ENCODE data around the gene EPS8L1.
A peak's percentile ranks its signal among the peaks of the same experiment; 100 is the strongest.

The EPS8L1 gene

GRCh38 chr19:55071913-55072312 is 3.8 kb upstream of the EPS8L1 start:
- no peak for DNase-seq (ENCODE audit: low read depth)
- no peak for TF ChIP-seq CTCF (IDR thresholded peaks at IDR 0.05; ENCODE audit: insufficient read depth, low read depth, low read length, missing control alignments)
- H3K4me3 ChIP-seq (ENCODE audit: low read depth, low read length): no peak overlapping the region

GRCh38 chr19:55076321-55076720 is 652 bp downstream of the EPS8L1 start:
- DNase-seq (ENCODE audit: low read depth): no peak
- no peak for TF ChIP-seq CTCF (IDR thresholded peaks at IDR 0.05; ENCODE audit: insufficient read depth, low read depth, low read length, missing control alignments)
- no peak overlapping the region for H3K4me3 ChIP-seq (ENCODE audit: low read depth, low read length)

DNA sequence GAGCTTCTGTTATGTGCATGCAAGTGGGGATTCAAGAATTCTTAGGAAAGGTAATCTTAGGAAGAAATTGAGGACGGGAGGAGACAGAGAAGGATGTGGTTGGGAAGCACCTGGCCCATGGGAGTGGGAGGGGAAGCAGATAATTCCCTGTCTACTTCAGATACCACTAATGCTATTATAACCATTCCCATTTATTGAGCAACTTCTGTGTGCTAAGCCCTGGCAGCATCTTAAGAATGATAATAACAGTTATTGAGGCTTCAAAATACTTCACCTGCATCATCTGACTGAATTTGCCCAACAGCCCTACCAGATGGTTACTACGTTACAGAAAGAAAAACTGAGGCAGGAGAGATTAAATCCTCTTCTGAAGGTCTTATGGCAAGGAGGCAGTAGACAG is 1.4 kb downstream of the EPS8L1 start:
- TF ChIP-seq CTCF (IDR thresholded peaks at IDR 0.05; ENCODE audit: insufficient read depth, low read depth, low read length, missing control alignments): no peak
- DNase-seq (ENCODE audit: low read depth): no peak
- no peak overlapping the region for H3K4me3 ChIP-seq (ENCODE audit: low read depth, low read length)

GRCh38 chr19:55078996-55079395 is 3.3 kb downstream of the EPS8L1 start:
- TF ChIP-seq CTCF (IDR thresholded peaks at IDR 0.05; ENCODE audit: insufficient read depth, low read depth, low read length, missing control alignments): no peak
- DNase-seq (ENCODE audit: low read depth): no peak
- H3K4me3 ChIP-seq (ENCODE audit: low read depth, low read length): no peak overlapping the region

DNA sequence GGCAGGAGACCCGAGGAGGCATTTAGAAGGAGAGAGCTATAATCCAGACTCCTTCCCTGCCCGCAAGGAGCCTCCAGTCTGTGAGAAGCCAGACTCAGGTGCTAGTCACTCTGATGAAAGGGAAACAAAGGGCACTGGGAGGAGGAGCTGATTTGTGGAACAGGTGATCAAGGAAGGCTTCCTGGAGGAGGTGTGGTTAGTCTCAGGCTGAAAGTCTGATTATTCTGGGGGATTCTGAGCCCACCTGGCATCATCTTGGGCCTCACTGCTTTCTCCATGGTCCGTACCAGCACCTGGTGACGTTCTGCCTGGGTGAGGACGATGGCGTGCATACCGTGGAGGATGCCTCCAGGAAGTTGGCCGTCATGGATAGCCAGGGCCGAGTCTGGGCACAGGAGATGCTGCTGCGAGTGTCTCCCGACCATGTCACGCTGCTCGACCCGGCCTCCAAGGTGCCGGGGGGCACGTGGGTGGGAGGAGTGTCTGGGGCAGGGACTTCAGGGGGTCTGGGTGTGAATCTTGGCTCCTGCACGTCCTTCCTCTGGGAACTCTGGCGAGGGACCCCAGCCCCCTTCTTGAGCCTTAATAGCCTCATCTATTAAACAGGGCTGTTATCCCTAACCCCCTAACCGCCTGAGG is 3.9 kb downstream of the EPS8L1 start:
- no peak overlapping the region; the same call in 1 of the 2 replicates for H3K4me3 ChIP-seq (ENCODE audit: low read depth, low read length)
- TF ChIP-seq CTCF (IDR thresholded peaks at IDR 0.05; ENCODE audit: insufficient read depth, low read depth, low read length, missing control alignments): no peak
- DNase-seq (ENCODE audit: low read depth): no peak

DNA sequence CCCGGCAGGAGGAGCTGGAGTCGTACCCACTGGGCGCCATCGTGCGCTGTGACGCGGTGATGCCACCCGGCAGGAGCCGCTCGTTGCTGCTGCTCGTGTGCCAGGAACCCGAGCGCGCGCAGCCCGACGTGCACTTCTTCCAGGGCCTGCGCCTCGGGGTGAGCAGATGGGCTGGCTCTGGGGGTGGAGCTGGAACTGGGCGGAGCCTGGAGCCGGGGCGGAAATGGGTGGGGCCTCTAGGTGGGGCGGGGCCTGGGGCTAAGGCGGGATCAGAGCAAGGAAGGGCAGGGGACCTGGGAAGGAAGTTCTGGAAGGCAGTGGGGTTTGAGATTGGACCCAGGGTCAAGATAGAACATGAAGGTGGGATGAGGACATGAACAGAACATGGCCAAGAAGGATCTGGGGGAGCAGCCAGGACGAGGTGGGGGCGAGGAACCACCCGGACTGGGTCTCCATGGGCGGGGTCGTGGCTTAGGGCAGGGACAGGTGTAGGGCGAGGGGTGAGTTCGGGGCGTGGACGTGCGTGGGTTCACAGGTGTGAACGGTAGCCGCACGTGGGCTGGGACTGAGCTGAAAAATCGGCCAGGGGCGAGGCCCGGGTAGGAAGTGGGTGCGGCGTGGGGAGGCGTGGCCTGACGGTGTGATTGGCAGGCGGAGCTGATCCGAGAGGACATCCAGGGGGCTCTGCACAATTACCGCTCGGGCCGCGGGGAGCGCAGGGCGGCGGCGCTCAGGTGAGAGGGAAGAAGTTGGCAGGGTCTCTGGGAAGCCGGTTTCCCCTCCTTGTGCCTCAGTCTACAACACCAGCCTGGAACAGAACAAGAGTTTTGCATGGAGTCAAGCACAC is 4.7 kb downstream of the EPS8L1 start:
- no peak for TF ChIP-seq CTCF (IDR thresholded peaks at IDR 0.05; ENCODE audit: insufficient read depth, low read depth, low read length, missing control alignments)
- peak overlapping the region; percentile 67 for H3K4me3 ChIP-seq (ENCODE audit: low read depth, low read length)
- peak; percentile 89 for DNase-seq (ENCODE audit: low read depth)

Data from GM12865 (cell line).